Pancreas (tissue), 10 donors: ENCODE data around the gene CDC42SE2. TPM values are rescaled to one million over a fixed set of nuclear protein-coding genes. Genes with fewer than 3 reads are reported as not detected.
A peak's percentile ranks its signal among the peaks of the same experiment; 100 is the strongest.

Experiments
- ATAC-seq, 4 donors: fragments of 200-7000 bp; cut with Tn5 transposase; one replicate each; pipeline versions ENCODE4 v1.8.0 to v1.9.1; 2020; ENCODE audit warnings: mild to moderate bottlenecking in 4 of 4, moderate library complexity in 4 of 4
- DNase-seq, 6 donors: peaks; one replicate each; pipeline ENCODE4 v3.0.0-alpha.2; 2020
- FAIRE-seq: peaks from 2 replicates; lab custom pipeline; 2012; peaks lifted over from hg19 to GRCh38; lab: Jason Lieb, UNC
- H3K27ac ChIP-seq, 4 donors: fragments of 200-600 bp; sonication (generic); 1 replicate in 3 of 4; 2 replicates in 1 of 4; pipeline versions ENCODE4 v1.5.0 to v1.8.0; 2020
- H3K27me3 ChIP-seq, 4 donors: fragments of 200-600 bp; one replicate each; pipeline ENCODE4 v1.8.0; 2021
- H3K36me3 ChIP-seq, 3 donors: fragments of 200-600 bp; sonication (generic) in 1 of 3; one replicate each; pipeline versions ENCODE4 v1.5.0 to v1.8.0; 2020 to 2021
- H3K4me1 ChIP-seq, 3 donors: fragments of 200-600 bp; one replicate each; pipeline ENCODE4 v1.8.0; 2021
- H3K4me3 ChIP-seq, 4 donors: fragments of 200-600 bp; sonication (generic) in 2 of 4; one replicate each; pipeline versions ENCODE4 v1.5.0 to v1.8.0; 2020 to 2021
- H3K9me3 ChIP-seq, 4 donors: fragments of 200-600 bp; one replicate each; pipeline ENCODE4 v1.8.0; 2021
- CTCF ChIP-seq, 4 donors: fragments of 200-600 bp; sonication (generic) in 3 of 4; IDR thresholded peaks; one replicate each; pipeline versions ENCODE4 v1.5.0 to v1.8.0; 2021; ENCODE audit warnings: antibody characterized with exemption in 4 of 4
- WGBS, 2 donors: extraction: QIAGEN DNeasy Blood & Tissue Kit; methylation state at CpG; one replicate each; pipeline ENCODE4 v1.1.7; 2013; 5-methylcytosine and 5-hydroxymethylcytosine counted together
- intact Hi-C, 3 donors: fragments of 100-400 bp; cut with DNase I; formaldehyde crosslinking; loops; one replicate each; pipeline versions ENCODE4 v1.11.1 to v1.14.2; 2022
- polyA plus RNA-seq, 2 donors: library from polyadenylated mRNA; stranded (reverse); fragments of 200-250 nt; gene quantifications; one replicate each; pipeline ENCODE4 v1.2.3, GENCODE V29; 2013
- total RNA-seq, 6 donors: library from RNA; stranded (reverse); fragmentation: NEBNext Ultra II Directional in 4 of 6; extraction: Animal tissue kit (Norgen Biotek cat#: 25700) in 4 of 6; gene quantifications; one replicate each; pipeline versions ENCODE4 v1.2.1 to v1.2.4, GENCODE V29; 2021 to 2023
- donor health status: healthy with polysubstance abuse.
- donor health status: DM: no; HTN: no; CAD: no; lungs with moderate emphysema.
- donor health status: DM: no; HTN: no; CAD: no.
- donor health status: control.
- donor health status: control.
- donor health status: Bipolar disorder and iron deficiency.
- donor health status: DM: yes; HTN: yes; CAD: no.
- donor health status: DM: no; HTN: no; CAD: no.
- donor health status: DM: no; HTN: no; CAD: no.
- donor health status: DM: yes; HTN: yes; CAD: no.

Gene CDC42SE2
- total and polyA plus RNA-seq, 8 donors, result 10.7 to 30.5 (median 20.3) TPM

GRCh38 chr5:131261483-131261882 lies 2.4 kb upstream of the CDC42SE2 start:
- ATAC-seq (no peak), FAIRE-seq (no peak), DNase-seq (no peak)
- H3K27me3 ChIP-seq, result no peaks in the 10 kb centered on the region
- no peak overlapping the region for H3K4me3 ChIP-seq
- intact Hi-C loops, result no loop called here
- no peak overlapping the region for H3K27ac ChIP-seq
- H3K36me3 ChIP-seq, result no peaks in the 10 kb centered on the region
- peaks cover 3 to 7% (median 5%) of the 10 kb centered on the region in 3 donors for H3K4me1 ChIP-seq
- TF ChIP-seq CTCF (IDR thresholded peaks at IDR 0.05), result no peak
- 92 to 94% methylated on average over 6 of the region's 6 CpGs for WGBS, 2 donors
- H3K9me3 ChIP-seq, result no peaks in the 10 kb centered on the region

GRCh38 chr5:131262953-131263541 lies 806 bp upstream of the CDC42SE2 start:
- no peak for TF ChIP-seq CTCF (IDR thresholded peaks at IDR 0.05)
- 13 to 16% methylated on average over 10 of the region's 10 CpGs for WGBS, 2 donors
- intact Hi-C loops, result no loop called here
- FAIRE-seq, result no peak
- Histone ChIP-seq H3K27me3 (no peaks in the 10 kb centered on the region), H3K4me3 (peak overlapping the region; percentile 53 to 97 (median 95)), H3K36me3 (no peaks in the 10 kb centered on the region), H3K9me3 (no peaks in the 10 kb centered on the region), H3K27ac (peak overlapping the region; percentile 86 to 94 (median 92)), H3K4me1 (peaks cover 5 to 10% (median 7%) of the 10 kb centered on the region in 3 donors)
- DNase-seq, result no peak
- peak in 3 of 4 donors; percentile 2 to 10 (median 2) for ATAC-seq

GRCh38 chr5:131264451-131265099 lies 722 bp downstream of the CDC42SE2 start:
- no peak for TF ChIP-seq CTCF (IDR thresholded peaks at IDR 0.05)
- intact Hi-C loops, result no loop called here
- H3K27ac ChIP-seq, result peak overlapping the region; percentile 86 to 94 (median 92)
- no peaks in the 10 kb centered on the region for H3K27me3 ChIP-seq
- peaks cover 5 to 15% (median 7%) of the 10 kb centered on the region in 3 donors for H3K4me1 ChIP-seq
- no peaks in the 10 kb centered on the region for H3K9me3 ChIP-seq
- DNase-seq (peak; percentile 11 to 71 (median 38)), FAIRE-seq (no peak), ATAC-seq (peak; percentile 27 to 48 (median 32))
- no peaks in the 10 kb centered on the region for H3K36me3 ChIP-seq
- peak overlapping the region; percentile 53 to 97 (median 95) for H3K4me3 ChIP-seq
- 0 to 1% methylated on average over 34 of the region's 34 CpGs for WGBS, 2 donors

GRCh38 chr5:131265311-131265803 lies 1.5 kb downstream of the CDC42SE2 start:
- no peaks in the 10 kb centered on the region for H3K9me3 ChIP-seq
- ATAC-seq, result peak; percentile 59 to 73 (median 64)
- H3K27me3 ChIP-seq, result no peaks in the 10 kb centered on the region
- no peaks in the 10 kb centered on the region for H3K36me3 ChIP-seq
- TF ChIP-seq CTCF (IDR thresholded peaks at IDR 0.05), result peak in 3 of 4 donors; percentile 17 to 42 (median 20)
- peak overlapping the region; percentile 29 to 97 (median 74) for H3K4me3 ChIP-seq
- peaks cover 5 to 15% (median 7%) of the 10 kb centered on the region in 3 donors for H3K4me1 ChIP-seq
- WGBS, 2 donors, result 7 to 10% methylated on average over 2 of the region's 2 CpGs
- intact Hi-C loops, result no loop called here
- FAIRE-seq, result peak; percentile 41
- DNase-seq, result peak in 3 of 6 donors; percentile 36 to 49 (median 49)
- H3K27ac ChIP-seq, result peak overlapping the region; percentile 13 to 94 (median 56)
